MM.1S (cell line): ENCODE measurements around the gene IL17C.
A peak's percentile ranks its signal among the peaks of the same experiment; 100 is the strongest.

Source experiments
- DNase-seq: peaks from one replicate; pipeline ENCODE4 v3.0.0-alpha.2; 2015
- H2AFZ ChIP-seq: fragments of 300-600 bp; sonication (generic); 2 replicates; pipeline ENCODE4 v1.6.0; 2016; ENCODE audit warnings: antibody characterized with exemption, low read length
- H3F3A ChIP-seq: fragments of 300-600 bp; sonication (generic); 2 replicates; pipeline ENCODE4 v1.6.1; 2016; ENCODE audit warnings: mild to moderate bottlenecking, antibody characterized with exemption, low read length, moderate library complexity, mixed read lengths; ENCODE audit not compliant: insufficient read depth
- H3K27ac ChIP-seq: fragments of 300-600 bp; sonication (generic); 2 replicates; pipeline ENCODE4 v1.5.1; 2016; ENCODE audit warnings: mild to moderate bottlenecking, low read length
- H3K27me3 ChIP-seq: fragments of 300-600 bp; sonication (generic); replicated peaks from 2 replicates; pipeline ENCODE4 v1.6.0; 2016; ENCODE audit warnings: low read length; ENCODE audit not compliant: insufficient read depth
- H3K36me3 ChIP-seq: fragments of 300-600 bp; sonication (generic); replicated peaks from 2 replicates; pipeline ENCODE4 v1.6.1; 2016; ENCODE audit warnings: mild to moderate bottlenecking, low read length, mixed read lengths; ENCODE audit not compliant: insufficient read depth
- H3K4me1 ChIP-seq: fragments of 300-600 bp; sonication (generic); 2 replicates; pipeline ENCODE4 v1.6.1; 2016; ENCODE audit warnings: low read length, mixed read lengths
- H3K4me2 ChIP-seq: fragments of 300-600 bp; sonication (generic); 2 replicates; pipeline ENCODE4 v1.6.0; 2016; ENCODE audit warnings: low read depth, low read length
- H3K4me3 ChIP-seq: fragments of 300-600 bp; sonication (generic); 2 replicates; pipeline ENCODE4 v1.5.1; 2016; ENCODE audit warnings: low read length, mixed read lengths
- H3K79me2 ChIP-seq: fragments of 300-600 bp; sonication (generic); 2 replicates; pipeline ENCODE4 v1.6.1; 2016; ENCODE audit warnings: mixed run types, low read length, mixed read lengths
- H3K9ac ChIP-seq: fragments of 300-600 bp; sonication (generic); 2 replicates; pipeline ENCODE4 v1.6.1; 2016; ENCODE audit warnings: low read length, mixed read lengths
- H3K9me2 ChIP-seq: fragments of 300-600 bp; sonication (generic); replicated peaks from 2 replicates; pipeline ENCODE4 v1.6.1; 2016; ENCODE audit warnings: mild to moderate bottlenecking, low read length, mixed read lengths; ENCODE audit not compliant: insufficient read depth
- H3K9me3 ChIP-seq: fragments of 300-600 bp; sonication (generic); replicated peaks from 2 replicates; pipeline ENCODE4 v1.6.1; 2016; ENCODE audit warnings: mild to moderate bottlenecking, low read length, mixed read lengths; ENCODE audit not compliant: insufficient read depth
- H4K20me1 ChIP-seq: fragments of 300-600 bp; sonication (generic); 2 replicates; pipeline ENCODE4 v1.6.1; 2016; ENCODE audit warnings: mild to moderate bottlenecking, low read length, moderate library complexity, mixed read lengths; ENCODE audit not compliant: insufficient read depth
- CTCF ChIP-seq: fragments of 300-600 bp; sonication (generic); IDR thresholded peaks from 2 replicates; pipeline ENCODE4 v1.5.1; 2016; ENCODE audit warnings: antibody characterized with exemption, low read length, mixed read lengths
- EZH2 ChIP-seq: fragments of 300-600 bp; sonication (generic); optimal IDR thresholded peaks from 2 replicates; pipeline ENCODE3; 2017; ENCODE audit warnings: low read depth, mild to moderate bottlenecking, antibody characterized with exemption, low read length, mixed read lengths
- EZH2phosphoT487 ChIP-seq: fragments of 300-600 bp; sonication (generic); IDR thresholded peaks from 2 replicates; pipeline ENCODE4 v1.6.1; 2018; ENCODE audit warnings: antibody characterized with exemption, low read length

Gene IL17C

GRCh38 chr16:88661468-88661867, 23.1 kb downstream of the IL17C start:
- Histone ChIP-seq H3K27ac (no peak overlapping the region), H3K36me3 (no peaks in the 10 kb centered on the region), H4K20me1 (no peaks in the 10 kb centered on the region), H3K9ac (no peak overlapping the region), H3K9me3 (no peaks in the 10 kb centered on the region), H3K4me3 (no peak overlapping the region), H2AFZ (no peak overlapping the region), H3K9me2 (no peaks in the 10 kb centered on the region), H3K4me2 (no peak overlapping the region), H3K4me1 (no peaks in the 10 kb centered on the region), H3K27me3 (no peaks in the 10 kb centered on the region), H3F3A (no peaks in the 10 kb centered on the region), H3K79me2 (peaks cover 13% of the 10 kb centered on the region)
- no peak for DNase-seq
- TF ChIP-seq EZH2phosphoT487 = no peak
- TF ChIP-seq EZH2 = no peak
- TF ChIP-seq CTCF = no peak

- H2AFZ ChIP-seq = peak overlapping the region; percentile 67; the same call in 1 of the 2 replicates
- peaks cover 13% of the 10 kb centered on the region for H3K79me2 ChIP-seq
- no peaks in the 10 kb centered on the region for H3K4me1 ChIP-seq
- peak overlapping the region; percentile 63 for H3K4me2 ChIP-seq
- H3K36me3 ChIP-seq = no peaks in the 10 kb centered on the region
- peak overlapping the region; percentile 25; the same call in 1 of the 2 replicates for H3K27ac ChIP-seq
- no peaks in the 10 kb centered on the region for H3F3A ChIP-seq
- TF ChIP-seq EZH2phosphoT487 = no peak
- TF ChIP-seq EZH2 = no peak
- no peak for TF ChIP-seq CTCF
- no peaks in the 10 kb centered on the region for H3K9me2 ChIP-seq
- peak overlapping the region; percentile 78 for H3K9ac ChIP-seq
- DNase-seq = no peak
- no peaks in the 10 kb centered on the region for H3K9me3 ChIP-seq
- H4K20me1 ChIP-seq = no peaks in the 10 kb centered on the region
- H3K4me3 ChIP-seq = peak overlapping the region; percentile 75
- H3K27me3 ChIP-seq = no peaks in the 10 kb centered on the region
Observed at GRCh38 chr16:88662222-88662842, 24.0 kb downstream of the IL17C start.

GRCh38 chr16:88662843-88663606, 24.7 kb downstream of the IL17C start, which contains the start of gene MVD:
Gene MVD, minus strand, starts transcription at chr16:88663091. Its CDS starts 11 bp downstream, at chr16:88663080.
- H3K4me3 ChIP-seq = peak within 1 kb of the TSS; percentile 75
- no peaks in the 10 kb centered on the region for H3K4me1 ChIP-seq
- TF ChIP-seq EZH2phosphoT487 (no peak), CTCF (peak; percentile 2; the same call in 1 of the 2 replicates)
- no peaks in the 10 kb centered on the region for H3K27me3 ChIP-seq
- no peaks in the 10 kb centered on the region for H3K36me3 ChIP-seq
- no peaks in the 10 kb centered on the region for H3F3A ChIP-seq
- no peaks in the 10 kb centered on the region for H3K9me2 ChIP-seq
- peak; percentile 91 for DNase-seq
- peak within 1 kb of the TSS; percentile 25; the same call in 1 of the 2 replicates for H3K27ac ChIP-seq
- peaks cover 13% of the 10 kb centered on the region for H3K79me2 ChIP-seq
- H3K4me2 ChIP-seq = peak within 1 kb of the TSS; percentile 63
- peak within 1 kb of the TSS; percentile 78 for H3K9ac ChIP-seq
- no peaks in the 10 kb centered on the region for H4K20me1 ChIP-seq
- H2AFZ ChIP-seq = peak within 1 kb of the TSS; percentile 67; the same call in 1 of the 2 replicates
- no peaks in the 10 kb centered on the region for H3K9me3 ChIP-seq
